Body of pancreas (tissue), 4 donors: ENCODE measurements around the gene ZNF331. TPM values are rescaled to one million over a fixed set of nuclear protein-coding genes. Genes with fewer than 3 reads are reported as not detected.

ENCODE experiments used
- ATAC-seq: fragments of 150-250 bp; one replicate; pipeline ENCODE4 v1.9.1; 2016
- DNase-seq, 4 donors: peaks; one replicate each; pipeline ENCODE4 v3.0.0-alpha.2; 2019
- H3K27ac ChIP-seq, 4 donors: fragments of 200-600 bp; sonication (generic); 1 replicate in 3 of 4; 2 replicates in 1 of 4; pipeline versions ENCODE4 v1.5.1 to v1.6.1; 2016 to 2019; ENCODE audit warnings: mild to moderate bottlenecking in 1 of 4, mixed read lengths in 1 of 4, moderate library complexity in 1 of 4
- H3K27me3 ChIP-seq, 2 donors: fragments of 200-600 bp; sonication (generic); one replicate each; pipeline ENCODE4 v1.6.0; 2016; ENCODE audit warnings: mild to moderate bottlenecking in 1 of 2
- H3K36me3 ChIP-seq, 2 donors: fragments of 200-600 bp; sonication (generic); replicated peaks in 1 of 2; 2 replicates each; pipeline ENCODE4 v1.5.1; 2016; ENCODE audit warnings: low read depth in 2 of 2; ENCODE audit not compliant: insufficient read depth in 1 of 2
- H3K4me1 ChIP-seq: fragments of 200-600 bp; sonication (generic); one replicate; pipeline ENCODE4 v1.6.0; 2016
- H3K4me3 ChIP-seq, 2 donors: fragments of 200-600 bp; sonication (generic); 1 replicate in 1 of 2; 2 replicates in 1 of 2; pipeline ENCODE4 v1.5.1; 2016 to 2019
- H3K9me3 ChIP-seq, 3 donors: fragments of 200-600 bp; sonication (generic); 1 replicate in 2 of 3; 2 replicates in 1 of 3; pipeline ENCODE4 v1.5.1; 2016
- CTCF ChIP-seq, 7 experiments: fragments of 450-650 bp in 4 of 7; fragments of 200-600 bp in 3 of 7; sonication (generic) in 3 of 7; IDR thresholded peaks; one replicate each; pipeline ENCODE4 v1.5.1; 2016 to 2019; ENCODE audit warnings: antibody characterized with exemption in 7 of 7
- POLR2A ChIP-seq, 3 donors: fragments of 450-650 bp; IDR thresholded peaks; one replicate each; pipeline ENCODE4 v1.6.1; 2016; ENCODE audit warnings: antibody characterized with exemption in 3 of 3, mild to moderate bottlenecking in 2 of 3
- WGBS, 2 donors: methylation state at CpG; one replicate each; pipeline ENCODE4 v1.1.5; 2017; 5-methylcytosine and 5-hydroxymethylcytosine counted together
- intact Hi-C: fragments of 100-400 bp; cut with DNase I; formaldehyde crosslinking; loops from one replicate; pipeline ENCODE4 v1.15.1; 2023
- total RNA-seq, 2 donors: library from RNA; depleted of rRNA; stranded (reverse); fragments of >200 nt; gene quantifications; one replicate each; pipeline ENCODE4 v1.1.0, GENCODE V29; 2016

The ZNF331 gene
- total RNA-seq, 2 donors from 2014 or later = 14.8 to 37.6 TPM

GRCh38 chr19:53540091-53540490, 2.1 kb downstream of the ZNF331 start:
- H3K4me3 ChIP-seq = no peak overlapping the region
- TF ChIP-seq CTCF (IDR thresholded peaks at IDR 0.05) (no peak), POLR2A (IDR thresholded peaks at IDR 0.05) (no peak)
- peaks cover 0 to 3% of the 10 kb centered on the region in 2 donors for H3K36me3 ChIP-seq
- H3K9me3 ChIP-seq = no peaks in the 10 kb centered on the region
- WGBS, 2 donors = 53 to 59% methylated on average over 3 to 4 of the region's 4 CpGs
- DNase-seq = no peak
- ATAC-seq = no peak
- intact Hi-C loops = no loop called here
- H3K4me1 ChIP-seq = peaks cover 14% of the 10 kb centered on the region
- H3K27ac ChIP-seq = no peak overlapping the region
- H3K27me3 ChIP-seq = no peaks in the 10 kb centered on the region

GRCh38 chr19:53541971-53542370, 4.0 kb downstream of the ZNF331 start:
- no peak for DNase-seq
- Histone ChIP-seq H3K4me1 (peaks cover 4% of the 10 kb centered on the region), H3K9me3 (no peaks in the 10 kb centered on the region), H3K36me3 (peaks cover 0 to 3% of the 10 kb centered on the region in 2 donors), H3K27ac (no peak overlapping the region), H3K27me3 (no peaks in the 10 kb centered on the region), H3K4me3 (no peak overlapping the region)
- intact Hi-C loops = no loop called here
- no peak for TF ChIP-seq POLR2A (IDR thresholded peaks at IDR 0.05)
- no peak for TF ChIP-seq CTCF (IDR thresholded peaks at IDR 0.05)
- no peak for ATAC-seq
- 88% methylated on average over 1 of the region's 1 CpG for WGBS, 2 donors

- Histone ChIP-seq H3K27ac (no peak overlapping the region), H3K36me3 (peaks cover 0 to 3% of the 10 kb centered on the region in 2 donors), H3K9me3 (no peaks in the 10 kb centered on the region), H3K4me1 (peaks cover 4% of the 10 kb centered on the region), H3K4me3 (no peak overlapping the region), H3K27me3 (no peaks in the 10 kb centered on the region)
- WGBS, 2 donors = 82 to 84% methylated on average over 14 to 21 of the region's 25 CpGs
- no peak for ATAC-seq
- no peak for DNase-seq
- TF ChIP-seq POLR2A (IDR thresholded peaks at IDR 0.05) = no peak
- no peak for TF ChIP-seq CTCF (IDR thresholded peaks at IDR 0.05)
- intact Hi-C loops = no loop called here
These were observed 7.5 kb downstream of the ZNF331 start for GRCh38 chr19:53545271-53546065.

- intact Hi-C loops = no loop called here
- WGBS, 2 donors = 58 to 66% methylated on average over 7 of the region's 7 CpGs
- Histone ChIP-seq H3K27me3 (no peaks in the 10 kb centered on the region), H3K9me3 (no peaks in the 10 kb centered on the region), H3K4me1 (peaks cover 4% of the 10 kb centered on the region), H3K4me3 (no peak overlapping the region), H3K36me3 (peaks cover 0 to 3% of the 10 kb centered on the region in 2 donors), H3K27ac (peak overlapping the region in 2 of 4 donors; percentile 17 to 39)
- no peak for ATAC-seq
- no peak for TF ChIP-seq POLR2A (IDR thresholded peaks at IDR 0.05)
- TF ChIP-seq CTCF (IDR thresholded peaks at IDR 0.05) = no peak
- DNase-seq = no peak
These were observed 9.0 kb downstream of the ZNF331 start for GRCh38 chr19:53546758-53547513.
